HepG2 (cell line): ENCODE data around the gene PPIG. TPM values are rescaled to one million over a fixed set of nuclear protein-coding genes. Genes with fewer than 3 reads are reported as not detected.

Experiments used
- ATAC-seq: fragments of 200-7000 bp; cut with Tn5 transposase; 3 replicates; pipeline ENCODE4 v1.9.1; 2020; ENCODE audit warnings: mild to moderate bottlenecking, moderate library complexity
- BruUV-seq: library from RNA; stranded (reverse); fragments of 400-500 nt; replicated peaks from 2 replicates; lab custom pipeline; 2021; lab: Mats Ljungman, UMichigan
- CTCF ChIA-PET: fragments of 300-600 bp; formaldehyde crosslinking; extraction: SDS; loops from one replicate; lab custom pipeline; 2021; ENCODE audit warnings: low total read pairs, inconsistent platforms, low intra/inter-chr PET ratio; lab: Yijun Ruan, JAX
- POLR2A ChIA-PET: fragments of 350-600 bp; sonication (Branson Sonifier 250); formaldehyde crosslinking; loops from one replicate; lab custom pipeline; 2020; ENCODE audit warnings: antibody characterized with exemption, inconsistent platforms; lab: Yijun Ruan, JAX
- DNase-seq: peaks from one replicate; pipeline ENCODE4 v3.0.0-alpha.2; 2015; ENCODE audit warnings: low spot score
- FAIRE-seq: peaks from 3 replicates; lab custom pipeline; 2011; peaks lifted over from hg19 to GRCh38; lab: Jason Lieb, UNC
- H2AFZ ChIP-seq: one replicate; pipeline ENCODE4 v1.6.1; 2011; ENCODE audit warnings: low read length, inconsistent platforms
- H3K27ac ChIP-seq: fragments of 300-600 bp; 3 replicates; pipeline ENCODE4 v1.8.0; 2011; ENCODE audit warnings: mixed run types, mild to moderate bottlenecking, mixed read lengths, low read length, inconsistent platforms; ENCODE audit not compliant: insufficient read depth; ENCODE audit errors: extremely low read length
- H3K27me3 ChIP-seq, 2 experiments: fragments of 200-600 bp in 1 of 2; 2 replicates in 1 of 2; 3 replicates in 1 of 2; pipeline versions ENCODE4 v1.6.0 to v1.8.0; 2011; ENCODE audit warnings: low read length in 2 of 2, mild to moderate bottlenecking in 2 of 2, moderate library complexity in 2 of 2, inconsistent platforms in 1 of 2; ENCODE audit not compliant: insufficient read depth in 2 of 2, control insufficient read depth in 1 of 2
- H3K36me3 ChIP-seq, 2 experiments: fragments of 200-600 bp in 1 of 2; replicated peaks in 1 of 2; 2 replicates in 1 of 2; 3 replicates in 1 of 2; pipeline versions ENCODE4 v1.5.1 to v1.8.0; 2011; ENCODE audit warnings: low read length in 2 of 2, inconsistent platforms in 1 of 2; ENCODE audit not compliant: insufficient read depth in 2 of 2, control insufficient read depth in 1 of 2
- H3K4me1 ChIP-seq: 2 replicates; pipeline ENCODE4 v1.5.1; 2012; ENCODE audit warnings: low read length, inconsistent platforms; ENCODE audit not compliant: insufficient read depth
- H3K4me2 ChIP-seq: 2 replicates; pipeline ENCODE4 v1.6.0; 2011; ENCODE audit warnings: low read depth, low read length, inconsistent platforms
- H3K4me3 ChIP-seq, 3 experiments: fragments of 200-600 bp in 1 of 3; sonication (generic), shearing (Covaris generic) in 1 of 3; replicated peaks in 1 of 3; 2 replicates each; pipeline ENCODE4 v1.5.1; 2011 to 2016; ENCODE audit warnings: low read length in 3 of 3, inconsistent platforms in 2 of 3, low read depth in 2 of 3, mild to moderate bottlenecking in 2 of 3, control low read depth in 1 of 3, mixed read lengths in 1 of 3; ENCODE audit not compliant: insufficient read depth in 1 of 3
- H3K79me2 ChIP-seq: one replicate; pipeline ENCODE4 v1.6.1; 2011; ENCODE audit warnings: low read length, inconsistent platforms; ENCODE audit not compliant: insufficient read depth
- H3K9ac ChIP-seq: 2 replicates; pipeline ENCODE4 v1.6.0; 2011; ENCODE audit warnings: mild to moderate bottlenecking, low read depth, low read length, inconsistent platforms; ENCODE audit not compliant: insufficient read depth
- H3K9me3 ChIP-seq: 2 replicates; pipeline ENCODE4 v1.5.1; 2012; ENCODE audit warnings: mild to moderate bottlenecking, low read length
- H4K20me1 ChIP-seq: 2 replicates; pipeline ENCODE4 v1.6.0; 2011; ENCODE audit warnings: inconsistent platforms, mild to moderate bottlenecking, low read length, moderate library complexity; ENCODE audit not compliant: insufficient read depth
- CCDC6 ChIP-seq: sonication (generic); formaldehyde crosslinking; IDR thresholded peaks from 2 replicates; pipeline ENCODE4 v1.8.1; 2022; ENCODE audit warnings: mild to moderate bottlenecking, missing genetic modification reagents, moderate library complexity
- CEBPZ ChIP-seq: IDR thresholded peaks from 2 replicates; pipeline ENCODE4 v1.6.1; 2012; ENCODE audit warnings: low read length, improper control_type of control experiment
- KMT2A ChIP-seq: sonication (generic); formaldehyde crosslinking; IDR thresholded peaks from 2 replicates; pipeline ENCODE4 v1.4.0; 2020; ENCODE audit warnings: missing genetic modification reagents
- RFX1 ChIP-seq: fragments of 450-650 bp; IDR thresholded peaks from 2 replicates; pipeline ENCODE4 v1.6.1; 2017
- SNAPC5 ChIP-seq: sonication (generic); formaldehyde crosslinking; IDR thresholded peaks from 2 replicates; pipeline ENCODE4 v1.8.1; 2023; ENCODE audit warnings: mild to moderate bottlenecking, missing genetic modification reagents, borderline replicate concordance
- ZC3H4 ChIP-seq: sonication (generic); formaldehyde crosslinking; IDR thresholded peaks from 2 replicates; pipeline ENCODE4 v1.4.0; 2020; ENCODE audit warnings: missing genetic modification reagents, borderline replicate concordance
- ZNF331 ChIP-seq: sonication (generic); formaldehyde crosslinking; IDR thresholded peaks from 2 replicates; pipeline ENCODE4 v1.4.0; 2020; ENCODE audit warnings: missing genetic modification reagents
- ZNF34 ChIP-seq: sonication (generic); formaldehyde crosslinking; IDR thresholded peaks from 2 replicates; pipeline ENCODE4 v1.4.0; 2020; ENCODE audit warnings: mild to moderate bottlenecking, missing genetic modification reagents, borderline replicate concordance
- ZNF382 ChIP-seq: sonication (generic); formaldehyde crosslinking; IDR thresholded peaks from 2 replicates; pipeline ENCODE4 v1.5.0; 2020; ENCODE audit warnings: missing genetic modification reagents, mild to moderate bottlenecking, borderline replicate concordance
- WGBS: methylation state at CpG from one replicate; pipeline ENCODE4 v1.1.6; 2017; ENCODE audit warnings: low lambda C conversion rate; 5-methylcytosine and 5-hydroxymethylcytosine counted together
- in situ Hi-C: cut with HindIII; loops from 2 replicates; pipeline ENCODE4 v1.10.0; 2017; ENCODE audit warnings: low pct_unique_long_range_greater_than_20kb; ENCODE audit not compliant: extremely low pct_ligation_motif_present
- intact Hi-C: fragments of 100-400 bp; cut with micrococcal nuclease; formaldehyde crosslinking; loops from one replicate; pipeline ENCODE4 v1.10.0; 2022; ENCODE audit not compliant: unreplicated experiment
- polyA plus RNA-seq, 8 experiments: library from polyadenylated mRNA; depleted of rRNA in 3 of 8; stranded (reverse) in 7 of 8; unstranded in 1 of 8; fragments of >200 nt; fragmentation: Illumina TruSeq in 4 of 8; extraction: Trizol in 4 of 8; gene quantifications; 2 replicates each; pipeline versions ENCODE4 v1.2.1 to v1.2.3, GENCODE V29; 2011 to 2016; ENCODE audit warnings: low read depth in 4 of 8, missing spikeins in 1 of 8, mixed read lengths in 1 of 8; ENCODE audit not compliant: insufficient read depth in 1 of 8
- total RNA-seq, 5 experiments: library from RNA; depleted of rRNA; stranded (reverse); fragments of >200 nt; fragmentation: Illumina TruSeq; extraction: Trizol; gene quantifications; 2 replicates each; pipeline ENCODE4 v1.2.3, GENCODE V29; 2016; ENCODE audit warnings: low read depth in 1 of 5

PPIG gene
- total and polyA plus RNA-seq, 2 of the 13 experiments (the other 11 are each of a cell fraction or from before 2014, with no cell fraction given) = 31.3 to 81.0 TPM

- Histone ChIP-seq H2AFZ (no peak overlapping the region), H3K9me3 (no peaks in the 10 kb centered on the region), H3K27ac (no peak overlapping the region), H3K79me2 (peaks cover 24% of the 10 kb centered on the region), H3K4me1 (no peaks in the 10 kb centered on the region), H3K27me3 (no peaks in the 10 kb centered on the region), H4K20me1 (no peaks in the 10 kb centered on the region), H3K4me2 (no peak overlapping the region), H3K4me3 (no peak overlapping the region)
- CTCF ChIA-PET = no interaction called here
- intact Hi-C loops = no loop called here
- FAIRE-seq (no peak), DNase-seq (no peak)
- in situ Hi-C loops = no loop called here
- BruUV-seq = no TSS peak
- TF ChIP-seq CEBPZ = no peak
- no peak for TF ChIP-seq CCDC6 (CRISPR knock-in tag)
- no peak for TF ChIP-seq RFX1
- TF ChIP-seq ZNF34 (CRISPR knock-in tag) = no peak
- no peak for TF ChIP-seq ZNF331 (CRISPR knock-in tag)
- TF ChIP-seq SNAPC5 (CRISPR knock-in tag) = no peak
- TF ChIP-seq ZC3H4 (CRISPR knock-in tag) = no peak
- no peak for TF ChIP-seq ZNF382 (CRISPR knock-in tag)
- no peak for TF ChIP-seq KMT2A
- TF ChIP-seq, all 625 proteins: peak for 0
- POLR2A ChIA-PET = no interaction called here
- ATAC-seq = no peak
- no peak overlapping the region for H3K9ac ChIP-seq
- 63% methylated on average over 3 of the region's 3 CpGs for WGBS
- H3K36me3 ChIP-seq = peaks cover 14 to 56% of the 10 kb centered on the region in 2 experiments
Measured at GRCh38 chr2:169619946-169620345, 35.8 kb downstream of the PPIG start.
